Measurements from ENCODE around the gene ADCY3. TPM values are rescaled to one million over a fixed set of nuclear protein-coding genes. Genes with fewer than 3 reads are reported as not detected.

Gene ADCY3
- total and polyA plus RNA-seq, 10 of the 15 experiments (the other 5 are each of a cell fraction or from before 2014, with no cell fraction given): 2.8 to 102 (median 50.4) TPM

GRCh38 chr2:24874035-24874434, 46.0 kb downstream of the ADCY3 start:
- in situ Hi-C loops (cut with MboI) (no loop called here), intact Hi-C loops (cut with micrococcal nuclease; ENCODE audit: unreplicated experiment) (no loop called here)
- peaks cover 10 to 24% of the 10 kb centered on the region in 2 experiments; a peak in 3 of 4 replicates for H3K36me3 ChIP-seq (ENCODE audit: control insufficient read depth in 2 of 2, insufficient read depth in 2 of 2, low read length in 1 of 2)
- H3K9me3 ChIP-seq (replicated peaks; ENCODE audit: control insufficient read depth, insufficient read depth, low read length): no peaks in the 10 kb centered on the region
- TF ChIP-seq MLLT1 (IDR thresholded peaks at IDR 0.05) (no peak), SUZ12 (IDR thresholded peaks at IDR 0.05; ENCODE audit: unreplicated experiment) (no peak), IRF3 (IDR thresholded peaks at IDR 0.05) (no peak), BCL11A (IDR thresholded peaks at IDR 0.05; ENCODE audit: low read depth, low read length) (no peak), BRCA1 (IDR thresholded peaks at IDR 0.05; ENCODE audit: low read depth, low read length) (no peak), ZNF384 (IDR thresholded peaks at IDR 0.05; ENCODE audit: borderline replicate concordance, low read depth, low read length) (no peak), WRNIP1 (IDR thresholded peaks at IDR 0.05; ENCODE audit: borderline replicate concordance, low read depth, low read length) (no peak), SUPT20H (IDR thresholded peaks at IDR 0.05; ENCODE audit: borderline replicate concordance, control insufficient read depth, low read depth, low read length) (no peak), CBX3 (IDR thresholded peaks at IDR 0.05; ENCODE audit: borderline replicate concordance, low read depth) (no peak), USF1 (IDR thresholded peaks at IDR 0.05; ENCODE audit: borderline replicate concordance, extremely low read length, insufficient read depth, low read depth, low read length) (no peak), ATF2 (IDR thresholded peaks at IDR 0.05; ENCODE audit: low read length) (no peak), STAT1 (conservative IDR thresholded peaks at IDR 0.05) (no peak), HDAC6 (IDR thresholded peaks at IDR 0.05; ENCODE audit: unreplicated experiment) (no peak), ELK1 (IDR thresholded peaks at IDR 0.05; ENCODE audit: low read depth, low read length) (no peak), NFIC (IDR thresholded peaks at IDR 0.05; ENCODE audit: low read depth, low read length) (no peak), FOXK2 (IDR thresholded peaks at IDR 0.05) (no peak), MAX (IDR thresholded peaks at IDR 0.05; ENCODE audit: low read depth, low read length) (no peak), ATF3 (IDR thresholded peaks at IDR 0.05; ENCODE audit: borderline replicate concordance, extremely low read depth, low read depth, low read length) (no peak)
- no peak overlapping the region for H3K9ac ChIP-seq (ENCODE audit: control insufficient read depth, insufficient read depth, low read length)
- no peak overlapping the region for H3K4me2 ChIP-seq (ENCODE audit: control insufficient read depth, insufficient read depth)
- no peak overlapping the region for H3K4me3 ChIP-seq
- peaks cover 6% of the 10 kb centered on the region for H3K79me2 ChIP-seq (ENCODE audit: control insufficient read depth, insufficient read depth, low read length)
- no peaks in the 10 kb centered on the region for H3K4me1 ChIP-seq (ENCODE audit: control insufficient read depth, insufficient read depth, low read length)
- H3K27me3 ChIP-seq (replicated peaks in 1 of 2; ENCODE audit: control insufficient read depth in 2 of 2, insufficient read depth in 2 of 2, low read length in 1 of 2): no peaks in the 10 kb centered on the region
- RAD21 ChIA-PET (ENCODE audit: unreplicated experiment): no interaction called here
- no peak overlapping the region for H2AFZ ChIP-seq (ENCODE audit: control insufficient read depth, low read depth, low read length)
- 97% methylated on average over 9 of the region's 9 CpGs for WGBS (ENCODE audit: insufficient coverage, insufficient replicate concordance, low lambda C conversion rate, missing lambda C conversion rate)
- CTCF ChIA-PET: interaction anchor here (1.1 kb wide), 1 partner anchor 465 kb away, joined by 4 read pairs; no protein-coding TSS in a partner anchor
- FAIRE-seq (no peak), ATAC-seq (no peak), DNase-seq (ENCODE audit: low read depth, low spot score) (no peak)
- BruUV-seq (replicated peaks): no TSS peak
- no peak overlapping the region for H3K27ac ChIP-seq (ENCODE audit: control insufficient read depth, insufficient read depth)
- POLR2A ChIA-PET: interaction anchor here (0.6 kb wide), 1 partner anchor 743 kb away, joined by 3 read pairs; no protein-coding TSS in a partner anchor
- SMC1A ChIA-PET (ENCODE audit: uncharacterized antibody, unreplicated experiment): interaction anchor here (1.2 kb wide), 1 partner anchor 10 kb away, joined by 4 read pairs; no protein-coding TSS in a partner anchor
- no peaks in the 10 kb centered on the region for H4K20me1 ChIP-seq (ENCODE audit: control insufficient read depth, insufficient read depth)
